Liver (tissue), 9 donors: ENCODE data around the gene AGPAT3. TPM values are rescaled to one million over a fixed set of nuclear protein-coding genes. Genes with fewer than 3 reads are reported as not detected.

Source experiments
- DNase-seq: peaks from one replicate; pipeline ENCODE4 v3.0.0-alpha.2; 2017; ENCODE audit warnings: low spot score
- H3K27ac ChIP-seq, 2 donors: one replicate each; pipeline ENCODE4 v1.7.0; 2013; ENCODE audit warnings: inconsistent platforms in 2 of 2, low read length in 2 of 2, control low read depth in 1 of 2, low read depth in 1 of 2, mild to moderate bottlenecking in 1 of 2
- H3K27me3 ChIP-seq, 4 donors: one replicate each; pipeline versions ENCODE4 v1.6.1 to v1.7.0; 2013; ENCODE audit warnings: low read length in 3 of 4, inconsistent platforms in 1 of 4, mild to moderate bottlenecking in 1 of 4, moderate library complexity in 1 of 4; ENCODE audit not compliant: control insufficient read depth in 4 of 4, insufficient read depth in 4 of 4
- H3K36me3 ChIP-seq, 4 donors: one replicate each; pipeline versions ENCODE4 v1.6.1 to v1.7.0; 2013; ENCODE audit warnings: low read length in 3 of 4, mild to moderate bottlenecking in 3 of 4, low read depth in 1 of 4, moderate library complexity in 1 of 4; ENCODE audit not compliant: control insufficient read depth in 4 of 4, insufficient read depth in 3 of 4
- H3K4me1 ChIP-seq, 4 donors: one replicate each; pipeline versions ENCODE4 v1.6.1 to v1.7.0; 2013; ENCODE audit warnings: low read length in 3 of 4, mild to moderate bottlenecking in 3 of 4, moderate library complexity in 1 of 4; ENCODE audit not compliant: control insufficient read depth in 4 of 4, insufficient read depth in 4 of 4
- H3K4me3 ChIP-seq, 3 donors: one replicate each; pipeline versions ENCODE4 v1.6.1 to v1.7.0; 2013; ENCODE audit warnings: low read length in 3 of 3, control low read depth in 1 of 3, low read depth in 1 of 3, mild to moderate bottlenecking in 1 of 3
- H3K9ac ChIP-seq, 2 donors: one replicate each; pipeline ENCODE4 v1.7.0; 2013; ENCODE audit warnings: low read length in 2 of 2, mild to moderate bottlenecking in 2 of 2, moderate library complexity in 2 of 2, control low read depth in 1 of 2, low read depth in 1 of 2
- H3K9me3 ChIP-seq, 4 donors: one replicate each; pipeline versions ENCODE4 v1.6.1 to v1.7.0; 2013; ENCODE audit warnings: low read length in 3 of 4; ENCODE audit not compliant: control insufficient read depth in 4 of 4
- GABPA ChIP-seq, 2 donors: IDR thresholded peaks in 1 of 2; conservative IDR thresholded peaks in 1 of 2; 2 replicates each; pipeline ENCODE4 v1.6.1; 2016; ENCODE audit warnings: antibody characterized with exemption in 2 of 2, mild to moderate bottlenecking in 1 of 2, moderate library complexity in 1 of 2
- HNF4A ChIP-seq, 2 donors: conservative IDR thresholded peaks; 2 replicates each; pipeline ENCODE4 v1.6.1; 2016; ENCODE audit warnings: antibody characterized with exemption in 2 of 2, mild to moderate bottlenecking in 2 of 2
- HNF4G ChIP-seq: IDR thresholded peaks from 2 replicates; pipeline ENCODE4 v1.6.1; 2016; ENCODE audit warnings: antibody characterized with exemption
- JUND ChIP-seq, 2 donors: IDR thresholded peaks; 2 replicates each; pipeline ENCODE4 v1.6.1; 2016; ENCODE audit warnings: antibody characterized with exemption in 2 of 2
- SP1 ChIP-seq: IDR thresholded peaks from 2 replicates; pipeline ENCODE4 v1.6.1; 2018; ENCODE audit warnings: antibody characterized with exemption, mild to moderate bottlenecking
- TAF1 ChIP-seq: conservative IDR thresholded peaks from 2 replicates; pipeline ENCODE4 v1.6.1; 2016; ENCODE audit warnings: antibody characterized with exemption, mild to moderate bottlenecking
- YY1 ChIP-seq: IDR thresholded peaks from 2 replicates; pipeline ENCODE4 v1.6.1; 2016; ENCODE audit warnings: antibody characterized with exemption, mild to moderate bottlenecking
- WGBS: extraction: QIAGEN DNeasy Blood & Tissue Kit; methylation state at CpG from one replicate; pipeline ENCODE4 v1.1.7; 2013; 5-methylcytosine and 5-hydroxymethylcytosine counted together
- polyA plus RNA-seq, 2 donors: library from polyadenylated mRNA; stranded (reverse) in 1 of 2; unstranded in 1 of 2; fragments of 200-250 nt in 1 of 2; fragments of >200 nt in 1 of 2; fragmentation: Nextera tagmentation in 1 of 2; extraction: Ambion mirVana in 1 of 2; gene quantifications; one replicate each; pipeline versions ENCODE4 v1.2.1 to v1.2.3, GENCODE V29; 2013 to 2015
- total RNA-seq, 2 donors: library from RNA; depleted of rRNA; stranded (reverse); fragments of >200 nt; gene quantifications; one replicate each; pipeline ENCODE4 v1.2.3, GENCODE V29; 2014
- TF ChIP-seq, protein P1 (sequence below): IDR thresholded peaks from 2 replicates; pipeline ENCODE4 v1.6.1; 2016; ENCODE audit warnings: antibody characterized with exemption
- TF ChIP-seq, protein P2 (sequence below): fragments of 150-350 bp; IDR thresholded peaks from 2 replicates; pipeline ENCODE4 v1.5.1; 2017; ENCODE audit warnings: improper control_type of control experiment, low read depth, low read length; ENCODE audit not compliant: missing input control
- TF ChIP-seq, protein P3 (sequence below): IDR thresholded peaks from 2 replicates; pipeline ENCODE4 v1.6.1; 2016; ENCODE audit warnings: antibody characterized with exemption
- TF ChIP-seq, protein P4 (sequence below): IDR thresholded peaks from 2 replicates; pipeline ENCODE4 v1.6.1; 2016; ENCODE audit warnings: antibody characterized with exemption, mild to moderate bottlenecking
- TF ChIP-seq, protein P5 (sequence below): IDR thresholded peaks from 2 replicates; pipeline ENCODE4 v1.6.1; 2016; ENCODE audit warnings: antibody characterized with exemption
- donor health status: healthy.
- donor health status: healthy.
- donor health status: healthy.
- donor health status: healthy.
- donor health status: healthy.

Gene AGPAT3
- total and polyA plus RNA-seq, 4 donors, result 32.3 to 148 (median 59.8) TPM

DNA sequence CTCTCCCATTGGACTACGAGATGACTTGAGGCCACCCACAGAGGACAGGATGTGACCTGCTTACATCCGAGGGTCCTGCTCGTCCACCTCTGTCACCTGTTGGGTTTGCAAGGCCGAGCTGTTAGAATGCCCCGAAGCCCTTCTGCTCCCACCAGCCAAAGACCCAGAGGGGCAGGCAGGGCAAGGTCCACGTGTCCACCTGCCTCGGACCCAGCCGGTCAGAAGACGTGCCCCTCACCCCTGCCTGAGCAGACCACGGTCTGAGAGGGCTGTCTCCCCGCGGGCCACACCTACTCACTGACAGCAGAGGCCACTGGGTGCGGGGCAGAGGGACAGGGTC lies 116.8 kb downstream of the AGPAT3 start:
- Histone ChIP-seq H3K27me3 (no peaks in the 10 kb centered on the region), H3K9ac (no peak overlapping the region), H3K9me3 (no peaks in the 10 kb centered on the region), H3K4me1 (peaks cover 0 to 4% (median 0%) of the 10 kb centered on the region in 4 donors), H3K36me3 (peaks cover 9 to 36% (median 22%) of the 10 kb centered on the region in 4 donors), H3K4me3 (no peak overlapping the region), H3K27ac (no peak overlapping the region)
- WGBS, result 87% methylated on average over 13 of the region's 13 CpGs
- DNase-seq, result peak; percentile 42
- TF ChIP-seq, protein P1, sequence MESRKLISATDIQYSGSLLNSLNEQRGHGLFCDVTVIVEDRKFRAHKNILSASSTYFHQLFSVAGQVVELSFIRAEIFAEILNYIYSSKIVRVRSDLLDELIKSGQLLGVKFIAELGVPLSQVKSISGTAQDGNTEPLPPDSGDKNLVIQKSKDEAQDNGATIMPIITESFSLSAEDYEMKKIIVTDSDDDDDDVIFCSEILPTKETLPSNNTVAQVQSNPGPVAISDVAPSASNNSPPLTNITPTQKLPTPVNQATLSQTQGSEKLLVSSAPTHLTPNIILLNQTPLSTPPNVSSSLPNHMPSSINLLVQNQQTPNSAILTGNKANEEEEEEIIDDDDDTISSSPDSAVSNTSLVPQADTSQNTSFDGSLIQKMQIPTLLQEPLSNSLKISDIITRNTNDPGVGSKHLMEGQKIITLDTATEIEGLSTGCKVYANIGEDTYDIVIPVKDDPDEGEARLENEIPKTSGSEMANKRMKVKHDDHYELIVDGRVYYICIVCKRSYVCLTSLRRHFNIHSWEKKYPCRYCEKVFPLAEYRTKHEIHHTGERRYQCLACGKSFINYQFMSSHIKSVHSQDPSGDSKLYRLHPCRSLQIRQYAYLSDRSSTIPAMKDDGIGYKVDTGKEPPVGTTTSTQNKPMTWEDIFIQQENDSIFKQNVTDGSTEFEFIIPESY, result no peak
- TF ChIP-seq YY1 (no peak), TAF1 (no peak), GABPA (IDR thresholded peaks at IDR 0.05 in 1 of 2, conservative IDR thresholded peaks at IDR 0.05 in 1 of 2) (no peak), HNF4A (conservative IDR thresholded peaks at IDR 0.05) (no peak), SP1 (no peak), HNF4G (no peak), JUND (IDR thresholded peaks at IDR 0.05) (no peak)
- TF ChIP-seq, protein P2, sequence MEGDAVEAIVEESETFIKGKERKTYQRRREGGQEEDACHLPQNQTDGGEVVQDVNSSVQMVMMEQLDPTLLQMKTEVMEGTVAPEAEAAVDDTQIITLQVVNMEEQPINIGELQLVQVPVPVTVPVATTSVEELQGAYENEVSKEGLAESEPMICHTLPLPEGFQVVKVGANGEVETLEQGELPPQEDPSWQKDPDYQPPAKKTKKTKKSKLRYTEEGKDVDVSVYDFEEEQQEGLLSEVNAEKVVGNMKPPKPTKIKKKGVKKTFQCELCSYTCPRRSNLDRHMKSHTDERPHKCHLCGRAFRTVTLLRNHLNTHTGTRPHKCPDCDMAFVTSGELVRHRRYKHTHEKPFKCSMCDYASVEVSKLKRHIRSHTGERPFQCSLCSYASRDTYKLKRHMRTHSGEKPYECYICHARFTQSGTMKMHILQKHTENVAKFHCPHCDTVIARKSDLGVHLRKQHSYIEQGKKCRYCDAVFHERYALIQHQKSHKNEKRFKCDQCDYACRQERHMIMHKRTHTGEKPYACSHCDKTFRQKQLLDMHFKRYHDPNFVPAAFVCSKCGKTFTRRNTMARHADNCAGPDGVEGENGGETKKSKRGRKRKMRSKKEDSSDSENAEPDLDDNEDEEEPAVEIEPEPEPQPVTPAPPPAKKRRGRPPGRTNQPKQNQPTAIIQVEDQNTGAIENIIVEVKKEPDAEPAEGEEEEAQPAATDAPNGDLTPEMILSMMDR, result no peak
- TF ChIP-seq, protein P3, sequence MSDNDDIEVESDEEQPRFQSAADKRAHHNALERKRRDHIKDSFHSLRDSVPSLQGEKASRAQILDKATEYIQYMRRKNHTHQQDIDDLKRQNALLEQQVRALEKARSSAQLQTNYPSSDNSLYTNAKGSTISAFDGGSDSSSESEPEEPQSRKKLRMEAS, result no peak
- TF ChIP-seq, protein P4, sequence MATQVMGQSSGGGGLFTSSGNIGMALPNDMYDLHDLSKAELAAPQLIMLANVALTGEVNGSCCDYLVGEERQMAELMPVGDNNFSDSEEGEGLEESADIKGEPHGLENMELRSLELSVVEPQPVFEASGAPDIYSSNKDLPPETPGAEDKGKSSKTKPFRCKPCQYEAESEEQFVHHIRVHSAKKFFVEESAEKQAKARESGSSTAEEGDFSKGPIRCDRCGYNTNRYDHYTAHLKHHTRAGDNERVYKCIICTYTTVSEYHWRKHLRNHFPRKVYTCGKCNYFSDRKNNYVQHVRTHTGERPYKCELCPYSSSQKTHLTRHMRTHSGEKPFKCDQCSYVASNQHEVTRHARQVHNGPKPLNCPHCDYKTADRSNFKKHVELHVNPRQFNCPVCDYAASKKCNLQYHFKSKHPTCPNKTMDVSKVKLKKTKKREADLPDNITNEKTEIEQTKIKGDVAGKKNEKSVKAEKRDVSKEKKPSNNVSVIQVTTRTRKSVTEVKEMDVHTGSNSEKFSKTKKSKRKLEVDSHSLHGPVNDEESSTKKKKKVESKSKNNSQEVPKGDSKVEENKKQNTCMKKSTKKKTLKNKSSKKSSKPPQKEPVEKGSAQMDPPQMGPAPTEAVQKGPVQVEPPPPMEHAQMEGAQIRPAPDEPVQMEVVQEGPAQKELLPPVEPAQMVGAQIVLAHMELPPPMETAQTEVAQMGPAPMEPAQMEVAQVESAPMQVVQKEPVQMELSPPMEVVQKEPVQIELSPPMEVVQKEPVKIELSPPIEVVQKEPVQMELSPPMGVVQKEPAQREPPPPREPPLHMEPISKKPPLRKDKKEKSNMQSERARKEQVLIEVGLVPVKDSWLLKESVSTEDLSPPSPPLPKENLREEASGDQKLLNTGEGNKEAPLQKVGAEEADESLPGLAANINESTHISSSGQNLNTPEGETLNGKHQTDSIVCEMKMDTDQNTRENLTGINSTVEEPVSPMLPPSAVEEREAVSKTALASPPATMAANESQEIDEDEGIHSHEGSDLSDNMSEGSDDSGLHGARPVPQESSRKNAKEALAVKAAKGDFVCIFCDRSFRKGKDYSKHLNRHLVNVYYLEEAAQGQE, result no peak

DNA sequence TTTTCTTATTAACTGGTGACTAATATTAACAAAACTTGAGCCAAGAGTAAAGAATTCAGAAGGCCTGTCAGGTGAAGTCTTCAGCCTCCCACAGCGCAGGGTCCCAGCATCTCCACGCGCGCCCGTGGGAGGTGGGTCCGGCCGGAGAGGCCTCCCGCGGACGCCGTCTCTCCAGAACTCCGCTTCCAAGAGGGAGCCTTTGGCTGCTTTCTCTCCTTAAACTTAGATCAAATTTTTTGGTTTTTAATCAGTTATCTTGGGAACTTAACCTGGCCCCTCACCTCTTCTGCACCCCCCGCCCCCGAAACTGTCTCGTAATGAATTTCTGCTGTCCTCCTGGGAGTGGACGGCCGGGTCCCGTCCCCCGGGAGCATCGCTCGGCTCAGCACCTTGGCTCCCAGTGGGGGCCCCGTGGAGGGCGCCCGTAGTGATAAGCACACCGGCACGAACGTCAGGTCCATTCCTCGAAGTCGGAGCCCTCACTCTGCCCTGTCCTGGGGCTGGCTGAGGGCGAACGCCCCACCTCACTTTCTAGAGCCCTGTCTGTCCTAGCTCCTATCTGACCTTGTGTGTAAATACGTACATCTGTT lies 117.6 kb downstream of the AGPAT3 start:
- Histone ChIP-seq H3K9ac (no peak overlapping the region), H3K9me3 (no peaks in the 10 kb centered on the region), H3K27me3 (no peaks in the 10 kb centered on the region), H3K4me3 (no peak overlapping the region), H3K36me3 (peaks cover 9 to 36% (median 19%) of the 10 kb centered on the region in 4 donors), H3K27ac (no peak overlapping the region), H3K4me1 (peaks cover 0 to 4% (median 0%) of the 10 kb centered on the region in 4 donors)
- no peak for DNase-seq
- WGBS, result 96% methylated on average over 32 of the region's 32 CpGs
- TF ChIP-seq, protein P4, result no peak
- TF ChIP-seq, protein P5, sequence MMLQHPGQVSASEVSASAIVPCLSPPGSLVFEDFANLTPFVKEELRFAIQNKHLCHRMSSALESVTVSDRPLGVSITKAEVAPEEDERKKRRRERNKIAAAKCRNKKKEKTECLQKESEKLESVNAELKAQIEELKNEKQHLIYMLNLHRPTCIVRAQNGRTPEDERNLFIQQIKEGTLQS, result no peak
- TF ChIP-seq, protein P3, result no peak
